ENCODE data around the gene ACTR5. TPM values are rescaled to one million over a fixed set of nuclear protein-coding genes. Genes with fewer than 3 reads are reported as not detected.
A peak's percentile ranks its signal among the peaks of the same experiment; 100 is the strongest.

ACTR5 gene
- total RNA-seq, 1 donor from 2014 or later = 10.1 TPM

DNA sequence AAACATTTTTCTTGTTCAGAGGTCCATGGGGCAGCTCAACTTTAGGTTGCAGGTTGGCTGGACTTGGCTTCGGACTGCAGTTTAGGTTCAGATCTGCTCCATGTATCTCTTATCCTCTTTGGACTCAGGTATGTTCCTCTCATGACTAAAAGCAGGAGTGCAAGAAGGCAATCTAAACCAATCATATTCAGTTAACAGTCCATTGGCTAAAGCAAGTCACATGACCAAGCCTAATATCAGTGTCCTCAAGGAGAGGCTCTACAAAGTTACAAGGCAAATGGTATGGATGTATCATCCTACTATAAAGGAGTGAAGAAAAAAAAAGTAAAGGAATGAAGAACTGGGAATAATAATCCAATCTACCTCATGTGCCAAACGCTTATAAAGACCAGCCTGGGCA, 2.5 kb upstream of the ACTR5 start:
- H3K36me3 Mint-ChIP-seq (ENCODE audit: unreplicated experiment) = no peaks in the 10 kb centered on the region
- peaks cover 7% of the 10 kb centered on the region for H3K4me1 Mint-ChIP-seq (ENCODE audit: low read depth, unreplicated experiment)
- no peak overlapping the region for H3K27ac Mint-ChIP-seq (ENCODE audit: unreplicated experiment)
- no peak overlapping the region for H3K4me3 Mint-ChIP-seq (ENCODE audit: unreplicated experiment)
- DNase-seq = no peak
- H3K9me3 Mint-ChIP-seq (ENCODE audit: unreplicated experiment) = peaks cover 3% of the 10 kb centered on the region
- H3K27me3 Mint-ChIP-seq (ENCODE audit: unreplicated experiment) = peaks cover 6% of the 10 kb centered on the region
- no peak for TF ChIP-seq CTCF (IDR thresholded peaks at IDR 0.05; ENCODE audit: partially characterized antibody, unreplicated experiment)

GRCh38 chr20:38747495-38748096, 664 bp upstream of the ACTR5 start:
- H3K4me1 Mint-ChIP-seq (ENCODE audit: low read depth, unreplicated experiment) = peaks cover 18% of the 10 kb centered on the region
- H3K27me3 Mint-ChIP-seq (ENCODE audit: unreplicated experiment) = peaks cover 1% of the 10 kb centered on the region
- peaks cover 3% of the 10 kb centered on the region for H3K9me3 Mint-ChIP-seq (ENCODE audit: unreplicated experiment)
- peak overlapping the region; percentile 13 for H3K27ac Mint-ChIP-seq (ENCODE audit: unreplicated experiment)
- no peaks in the 10 kb centered on the region for H3K36me3 Mint-ChIP-seq (ENCODE audit: unreplicated experiment)
- no peak for TF ChIP-seq CTCF (IDR thresholded peaks at IDR 0.05; ENCODE audit: partially characterized antibody, unreplicated experiment)
- H3K4me3 Mint-ChIP-seq (ENCODE audit: unreplicated experiment) = peak overlapping the region; percentile 75
- DNase-seq = no peak

- no peak for TF ChIP-seq CTCF (IDR thresholded peaks at IDR 0.05; ENCODE audit: partially characterized antibody, unreplicated experiment)
- DNase-seq = no peak
- peaks cover 3% of the 10 kb centered on the region for H3K9me3 Mint-ChIP-seq (ENCODE audit: unreplicated experiment)
- H3K4me1 Mint-ChIP-seq (ENCODE audit: low read depth, unreplicated experiment) = peaks cover 20% of the 10 kb centered on the region
- H3K36me3 Mint-ChIP-seq (ENCODE audit: unreplicated experiment) = no peaks in the 10 kb centered on the region
- H3K4me3 Mint-ChIP-seq (ENCODE audit: unreplicated experiment) = peak overlapping the region; percentile 94
- peaks cover 1% of the 10 kb centered on the region for H3K27me3 Mint-ChIP-seq (ENCODE audit: unreplicated experiment)
- H3K27ac Mint-ChIP-seq (ENCODE audit: unreplicated experiment) = no peak overlapping the region
These were observed 545 bp downstream of the ACTR5 start for GRCh38 chr20:38748861-38749149.

DNA sequence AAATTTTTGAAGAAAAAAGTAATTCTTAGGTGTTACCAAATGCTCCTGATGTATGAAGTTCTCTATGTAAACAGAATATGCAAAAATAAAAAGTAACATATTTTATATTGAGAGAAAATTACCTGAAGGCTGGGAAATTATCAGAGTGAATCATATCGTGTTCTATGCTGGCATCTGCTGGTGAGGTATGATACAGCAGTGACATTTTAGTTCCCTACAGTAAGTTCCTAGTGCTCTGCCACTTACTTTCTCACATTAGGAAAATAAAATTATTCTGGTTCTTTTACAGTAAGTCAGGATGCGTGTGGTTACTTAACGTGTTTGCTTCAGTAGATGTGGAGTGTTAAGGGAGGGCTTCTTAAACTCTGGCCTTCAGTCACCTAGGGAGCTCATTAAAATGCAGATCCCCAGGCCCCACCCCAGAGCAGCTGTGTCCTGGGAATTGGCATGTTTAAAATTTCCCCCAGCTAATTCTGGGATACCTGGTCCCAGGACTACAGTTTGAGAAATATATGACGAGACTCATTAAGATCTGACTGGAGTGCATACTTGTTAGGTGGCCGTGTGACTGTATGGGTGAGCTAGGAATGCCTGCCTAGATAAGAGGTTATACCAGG, 3.2 kb downstream of the ACTR5 start:
- peak; percentile 49 for TF ChIP-seq CTCF (IDR thresholded peaks at IDR 0.05; ENCODE audit: partially characterized antibody, unreplicated experiment)
- Mint-ChIP-seq H3K27me3 (ENCODE audit: unreplicated experiment) (peaks cover 4% of the 10 kb centered on the region), H3K4me3 (ENCODE audit: unreplicated experiment) (no peak overlapping the region), H3K27ac (ENCODE audit: unreplicated experiment) (no peak overlapping the region), H3K36me3 (ENCODE audit: unreplicated experiment) (peaks cover 7% of the 10 kb centered on the region), H3K4me1 (ENCODE audit: low read depth, unreplicated experiment) (peaks cover 34% of the 10 kb centered on the region), H3K9me3 (ENCODE audit: unreplicated experiment) (peaks cover 3% of the 10 kb centered on the region)
- no peak for DNase-seq

- H3K36me3 Mint-ChIP-seq (ENCODE audit: unreplicated experiment) = peaks cover 7% of the 10 kb centered on the region
- H3K4me3 Mint-ChIP-seq (ENCODE audit: unreplicated experiment) = no peak overlapping the region
- peaks cover 34% of the 10 kb centered on the region for H3K4me1 Mint-ChIP-seq (ENCODE audit: low read depth, unreplicated experiment)
- no peak for DNase-seq
- no peak overlapping the region for H3K27ac Mint-ChIP-seq (ENCODE audit: unreplicated experiment)
- H3K27me3 Mint-ChIP-seq (ENCODE audit: unreplicated experiment) = peaks cover 4% of the 10 kb centered on the region
- TF ChIP-seq CTCF (IDR thresholded peaks at IDR 0.05; ENCODE audit: partially characterized antibody, unreplicated experiment) = no peak
- peaks cover 3% of the 10 kb centered on the region for H3K9me3 Mint-ChIP-seq (ENCODE audit: unreplicated experiment)
These were observed 3.8 kb downstream of the ACTR5 start for GRCh38 chr20:38752029-38752428.
